ENCODE measurements around the gene CA7.
"Not testable (repeated sequence)": the region's sequence is repeated elsewhere in the genome, so short reads cannot be mapped to it uniquely, and the experiment has no call there.

Gene CA7

DNA sequence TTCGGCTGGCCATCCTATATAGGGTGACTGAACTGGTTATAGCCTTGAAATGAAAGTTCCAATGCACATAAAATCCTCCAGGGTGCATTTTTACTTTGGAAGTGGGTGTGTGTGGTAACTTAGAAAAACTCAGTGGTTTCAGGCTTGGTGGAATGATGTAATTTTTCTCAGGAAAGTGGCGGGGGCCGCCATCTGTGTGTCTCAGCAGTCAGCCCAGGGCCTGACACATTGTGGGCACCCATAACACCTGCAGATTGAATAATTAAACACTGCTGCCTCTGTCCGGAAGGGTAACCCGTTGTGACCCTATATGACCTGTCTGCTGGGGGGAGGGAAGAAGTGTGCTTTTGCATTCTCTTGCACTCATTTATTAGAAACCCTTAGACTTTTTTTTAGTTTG is 33.9 kb downstream of the CA7 start:
- DNase-seq, result no peak

DNA sequence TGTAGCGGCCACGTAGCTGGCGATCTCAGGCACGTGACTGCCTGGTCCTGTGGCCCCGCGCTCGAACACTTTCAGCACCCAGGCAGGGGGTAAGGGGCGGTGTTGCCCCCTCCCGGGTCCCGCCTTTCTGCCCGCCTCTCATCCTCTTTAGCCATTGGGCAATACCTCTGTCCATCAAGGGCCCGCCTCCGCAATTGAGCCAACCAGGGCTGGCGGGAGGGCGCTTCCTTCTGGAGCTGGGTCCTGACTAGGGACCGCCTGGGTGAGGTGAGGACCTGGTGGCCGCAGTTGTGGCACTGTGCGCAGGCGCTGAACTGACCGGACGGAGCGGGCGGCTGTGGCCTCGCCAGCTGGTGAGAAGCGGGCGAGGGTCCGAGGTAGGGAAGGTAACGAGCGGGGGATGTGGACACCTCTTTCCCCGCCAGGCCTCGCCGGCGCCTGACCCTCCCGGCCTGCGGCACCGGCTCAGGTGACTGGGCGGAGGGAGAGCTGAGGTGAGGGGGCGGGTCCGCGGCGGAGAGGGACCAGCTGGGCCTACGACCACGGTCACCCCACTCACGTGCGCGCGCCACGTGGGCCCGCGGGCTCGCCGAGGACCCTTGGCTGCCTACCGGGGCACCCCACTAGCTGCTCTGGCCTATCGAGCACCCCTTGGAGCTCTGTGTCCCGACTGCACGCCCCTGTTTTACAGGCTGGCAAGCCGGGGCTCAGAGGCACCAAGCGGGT is 36.2 kb downstream of the CA7 start, which contains the start of gene PDP2:
Gene PDP2, plus strand, starts transcription at position 228 of the 726 bp plus-strand sequence. CDS start 3,770 bp downstream, outside the sequence.
- DNase-seq, result peak; percentile 84

DNA sequence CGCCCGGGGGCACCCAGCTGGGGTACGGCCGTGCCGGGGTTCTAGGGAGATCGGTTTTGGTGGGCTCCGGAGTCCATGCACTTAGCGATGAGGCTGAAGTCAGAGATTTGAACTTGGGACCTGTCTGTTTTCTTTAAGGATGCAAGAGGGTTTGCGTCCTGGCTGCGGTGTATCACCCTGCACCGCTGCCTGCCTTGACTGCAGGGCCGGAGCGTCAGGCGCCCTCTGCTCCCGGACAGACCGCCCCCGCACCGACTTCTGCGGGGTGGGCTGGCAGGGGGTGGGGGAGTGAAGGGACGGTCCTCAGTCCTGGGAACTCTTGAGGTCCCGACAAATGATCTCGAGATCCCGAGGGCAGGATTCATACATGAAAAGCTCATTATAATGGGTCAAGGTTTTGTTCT is 36.8 kb downstream of the CA7 start:
- no peak for DNase-seq

DNA sequence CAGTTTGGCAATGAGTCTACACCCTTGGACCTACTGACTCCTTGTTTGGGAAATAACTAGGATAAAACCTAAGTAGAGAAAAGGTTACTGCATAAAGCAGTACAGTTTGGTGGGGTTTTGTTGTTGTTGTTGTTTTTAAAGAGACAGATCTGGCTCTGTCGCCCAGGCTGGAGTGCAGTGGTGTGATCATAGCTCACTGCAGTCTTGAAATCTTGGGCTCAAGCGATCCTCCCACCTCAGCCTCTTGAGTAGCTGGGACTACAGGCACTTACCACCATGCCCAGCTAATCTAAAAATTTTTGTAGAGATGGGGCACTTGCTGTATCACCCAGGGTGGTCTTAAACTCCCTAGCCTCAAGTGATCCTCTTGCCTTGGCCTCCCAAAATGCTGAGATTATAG is 37.3 kb downstream of the CA7 start:
- DNase-seq, result no peak

DNA sequence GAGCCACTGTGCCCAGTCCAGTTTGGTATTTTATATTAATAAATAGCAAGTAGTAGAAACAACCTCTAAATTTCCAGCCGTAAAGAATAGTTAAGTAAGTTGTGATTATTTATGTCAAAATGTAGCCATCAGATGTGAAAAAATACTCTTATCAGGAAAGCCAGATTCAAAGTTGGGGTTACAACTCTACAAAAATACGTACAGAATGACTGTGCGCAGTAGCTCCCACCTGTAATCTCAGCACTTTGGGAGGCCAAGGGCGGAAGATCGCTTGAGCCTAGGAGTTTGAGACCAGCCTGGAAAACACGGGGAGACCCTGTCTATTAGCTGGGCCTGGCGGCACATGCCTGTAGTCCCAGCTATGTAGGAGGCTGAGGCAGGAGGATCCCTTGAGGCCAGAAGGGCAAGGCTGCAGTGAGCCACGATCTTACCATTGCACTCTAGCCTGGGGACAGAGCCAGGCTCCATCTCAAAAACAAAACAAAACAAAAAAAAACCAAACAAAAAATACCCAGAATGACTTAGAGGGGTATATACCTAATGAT is 37.8 kb downstream of the CA7 start:
- DNase-seq, result no peak

DNA sequence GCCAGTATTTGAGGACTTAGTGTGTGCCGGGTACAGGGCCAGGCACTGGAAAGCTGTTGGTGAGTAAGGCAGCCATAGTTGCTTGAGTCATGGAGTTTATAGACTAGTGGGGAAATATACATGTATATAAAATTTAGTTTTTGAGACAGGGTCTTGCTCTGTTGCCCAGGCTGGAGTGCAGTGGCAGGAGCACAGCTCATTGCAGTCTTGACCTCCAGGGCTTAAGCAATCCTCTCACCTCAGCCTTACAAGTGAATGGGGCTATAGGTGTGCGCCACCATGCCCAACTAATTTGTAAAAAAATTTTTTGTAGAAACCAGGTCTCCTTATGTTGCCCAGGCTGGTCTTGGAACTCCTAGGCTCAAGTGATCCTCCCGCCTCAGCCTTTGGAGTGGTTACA is 38.5 kb downstream of the CA7 start:
- no peak for DNase-seq

DNA sequence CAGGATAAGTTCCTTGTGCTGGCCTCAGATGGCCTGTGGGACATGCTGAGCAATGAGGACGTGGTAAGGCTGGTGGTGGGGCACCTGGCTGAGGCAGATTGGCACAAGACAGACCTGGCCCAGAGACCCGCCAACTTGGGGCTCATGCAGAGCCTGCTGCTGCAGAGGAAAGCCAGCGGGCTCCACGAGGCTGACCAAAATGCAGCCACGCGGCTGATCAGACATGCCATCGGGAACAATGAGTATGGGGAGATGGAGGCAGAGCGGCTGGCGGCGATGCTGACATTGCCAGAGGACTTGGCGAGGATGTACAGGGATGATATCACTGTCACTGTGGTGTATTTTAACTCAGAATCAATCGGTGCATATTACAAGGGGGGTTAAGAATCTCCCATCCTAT is 41.3 kb downstream of the CA7 start:
- DNase-seq, result no peak

DNA sequence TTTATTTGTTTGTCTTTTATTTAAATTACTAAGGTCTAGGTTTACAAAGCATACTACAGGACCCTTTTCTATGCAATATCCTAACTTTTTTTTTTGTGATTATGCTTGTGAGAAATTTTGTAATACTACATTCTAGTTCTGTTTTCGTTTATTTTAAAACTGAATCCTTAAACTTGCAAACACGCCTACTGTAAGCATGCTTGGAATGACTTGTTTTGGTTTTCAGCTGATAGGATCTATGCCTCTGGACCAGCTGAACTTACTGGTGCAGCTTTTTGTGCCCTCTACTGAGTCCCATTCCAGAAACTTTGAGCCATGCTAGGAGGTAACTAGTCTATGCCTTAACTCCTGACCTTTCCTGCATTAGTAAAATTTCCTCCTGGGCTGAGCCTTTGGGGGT is 42.1 kb downstream of the CA7 start:
- DNase-seq, result no peak

DNA sequence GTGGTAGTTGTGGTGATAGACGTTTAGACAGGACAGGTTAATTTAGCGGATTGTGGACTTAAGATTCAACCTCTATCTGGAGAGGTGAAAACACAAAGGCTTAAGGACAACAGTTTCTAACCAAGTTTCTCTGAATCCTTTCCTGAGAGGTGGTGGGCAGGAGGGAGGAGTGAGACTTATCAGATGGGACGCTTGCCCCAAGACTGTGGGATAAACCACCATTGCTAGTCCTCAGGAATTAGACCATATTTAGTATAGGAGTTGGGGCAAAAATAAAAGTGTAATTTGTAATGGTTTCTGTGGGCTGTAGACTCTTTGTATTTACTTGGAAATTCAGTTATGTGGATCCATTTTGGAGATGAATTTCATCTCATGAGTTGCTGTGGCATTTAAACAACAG is 42.7 kb downstream of the CA7 start:
- DNase-seq, result no peak

DNA sequence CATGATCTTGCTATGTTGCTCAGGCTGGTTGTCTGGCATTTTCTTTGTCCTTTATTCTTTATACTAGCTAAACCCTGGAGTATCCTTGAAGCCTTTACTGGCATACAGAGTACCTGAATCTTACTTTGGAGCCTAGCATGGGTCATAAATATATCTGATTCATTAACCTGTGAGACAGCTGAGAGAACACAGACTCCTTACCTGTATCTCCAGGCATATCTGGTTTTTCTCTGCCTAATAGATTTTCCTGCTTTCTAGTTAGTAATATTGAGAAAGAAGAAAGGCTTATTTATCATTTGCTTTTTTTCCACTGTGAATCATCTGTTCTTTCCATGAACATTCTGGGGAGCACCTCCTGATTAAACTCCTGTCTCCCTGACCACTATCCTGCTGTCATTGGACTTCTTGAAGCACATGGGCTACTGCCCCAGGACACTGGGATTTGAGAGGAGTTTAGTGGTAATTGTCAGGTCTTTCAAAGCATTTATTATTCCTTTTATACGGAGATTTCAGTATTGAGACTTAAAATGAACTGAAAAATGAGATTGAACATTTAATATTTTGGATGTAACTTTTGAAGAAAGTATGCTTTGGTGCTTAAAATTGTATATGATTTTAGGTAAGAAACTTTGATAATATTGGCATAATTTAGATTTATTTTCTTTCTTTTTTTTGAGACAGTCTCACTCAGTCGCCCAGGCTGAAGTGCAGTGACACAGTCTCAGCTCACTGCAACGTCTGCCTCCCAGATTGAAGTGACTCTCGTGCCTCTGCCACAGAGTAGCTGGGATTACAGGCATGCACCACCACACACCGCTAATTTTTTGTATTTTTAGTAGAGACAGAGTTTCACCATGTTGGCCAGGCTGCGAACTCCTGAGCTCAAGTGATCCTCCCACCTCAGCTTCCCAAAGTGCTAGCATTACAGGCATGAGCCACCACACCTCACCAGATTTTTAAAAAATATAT is 44.7 kb downstream of the CA7 start:
- DNase-seq, result no peak

DNA sequence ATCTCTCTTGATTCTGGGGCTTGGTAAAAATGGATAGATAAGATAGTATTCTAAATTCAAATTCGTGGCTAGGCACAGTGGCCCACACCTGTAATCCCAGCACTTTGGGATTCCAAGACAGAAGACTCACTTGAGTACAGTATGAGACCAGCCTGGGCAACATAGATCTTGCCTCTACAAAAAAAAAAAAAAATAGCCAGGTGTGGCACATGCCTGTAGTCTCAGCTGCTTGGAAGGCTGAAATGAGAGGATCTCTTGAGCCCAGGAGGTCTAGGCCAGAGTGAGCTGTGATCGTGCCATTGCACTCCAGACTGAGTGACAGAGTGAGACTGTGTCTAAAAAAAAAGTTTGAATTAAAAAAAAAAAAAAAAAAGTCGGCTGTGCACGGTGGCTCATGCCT is 45.4 kb downstream of the CA7 start:
- DNase-seq, result no peak

DNA sequence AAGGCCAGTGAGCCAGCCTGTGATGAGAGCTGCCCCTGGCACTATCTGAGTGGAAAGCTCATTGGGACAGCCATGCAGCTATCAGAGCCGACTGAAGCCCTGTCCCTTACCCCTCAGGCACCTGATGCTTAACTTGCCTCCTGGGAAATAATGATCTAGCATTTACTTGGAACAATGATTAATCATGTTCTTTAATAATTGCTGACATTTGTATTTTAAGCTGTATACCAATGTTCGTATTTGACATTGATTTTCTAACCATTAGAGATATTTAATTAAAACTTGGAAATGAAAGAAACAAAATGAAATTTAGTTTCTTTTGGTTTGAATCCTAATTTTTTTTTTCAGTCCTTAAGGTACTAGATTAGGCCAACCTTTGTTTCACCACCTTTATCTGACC is 46.6 kb downstream of the CA7 start:
- DNase-seq, result no peak

DNA sequence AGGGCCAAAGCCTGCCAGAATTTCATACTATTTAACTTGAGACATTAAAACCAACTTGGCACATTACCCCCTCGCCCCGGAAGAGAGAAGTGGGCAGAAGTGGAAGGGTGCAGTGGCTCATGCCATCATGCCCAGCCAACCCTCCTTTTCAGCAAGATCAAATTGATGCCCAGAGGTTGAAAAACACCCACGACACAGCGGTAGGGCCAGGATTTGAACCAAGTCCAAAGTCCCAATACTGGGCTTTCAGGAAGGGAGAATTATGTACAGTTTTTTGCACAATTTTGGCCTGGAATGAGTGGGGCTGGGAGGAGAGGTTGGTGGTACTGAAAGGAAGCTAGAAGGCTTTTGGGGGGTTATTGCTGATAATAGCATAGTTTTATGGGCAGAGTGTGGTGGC is 47.1 kb downstream of the CA7 start:
- no peak for DNase-seq

DNA sequence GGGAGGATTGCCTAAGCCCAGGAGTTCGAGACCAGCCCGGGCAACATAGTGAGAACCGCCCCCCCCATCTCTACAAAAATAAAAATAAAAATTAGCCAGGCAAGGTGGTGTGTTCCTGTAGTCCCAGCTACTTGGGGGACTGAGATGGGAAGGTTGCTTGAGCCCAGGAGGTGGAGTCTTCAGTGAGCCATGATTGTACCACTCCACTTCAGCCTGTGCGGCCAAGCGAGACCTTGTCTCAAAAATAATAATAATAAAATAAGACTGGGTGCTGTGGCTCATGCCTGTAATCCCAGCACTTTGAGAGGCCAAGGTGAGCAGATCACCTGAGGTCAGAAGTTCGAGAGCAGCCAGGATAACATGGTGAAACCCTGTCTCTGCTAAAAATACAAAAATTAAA is 47.6 kb downstream of the CA7 start:
- no peak for DNase-seq

DNA sequence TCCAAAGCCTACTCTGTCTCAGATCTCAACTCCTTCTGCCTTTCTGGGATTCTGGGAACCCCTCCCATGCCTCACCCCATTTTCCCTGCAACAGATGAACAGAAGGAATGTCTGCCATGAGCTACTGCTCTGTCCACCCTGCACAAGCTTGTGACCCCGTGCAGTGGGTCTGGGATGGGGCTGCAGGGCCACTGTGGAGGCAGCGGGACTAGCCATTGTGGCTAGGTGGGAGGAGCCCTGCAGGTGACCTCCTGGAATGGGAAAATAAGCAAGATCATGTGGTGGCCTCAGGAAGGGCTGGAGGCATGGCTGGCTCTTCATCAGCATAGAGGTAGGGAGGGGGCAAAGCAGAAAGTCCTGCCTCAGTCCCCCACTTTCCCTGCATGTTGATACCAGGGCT is 49.8 kb downstream of the CA7 start:
- DNase-seq, result no peak

DNA sequence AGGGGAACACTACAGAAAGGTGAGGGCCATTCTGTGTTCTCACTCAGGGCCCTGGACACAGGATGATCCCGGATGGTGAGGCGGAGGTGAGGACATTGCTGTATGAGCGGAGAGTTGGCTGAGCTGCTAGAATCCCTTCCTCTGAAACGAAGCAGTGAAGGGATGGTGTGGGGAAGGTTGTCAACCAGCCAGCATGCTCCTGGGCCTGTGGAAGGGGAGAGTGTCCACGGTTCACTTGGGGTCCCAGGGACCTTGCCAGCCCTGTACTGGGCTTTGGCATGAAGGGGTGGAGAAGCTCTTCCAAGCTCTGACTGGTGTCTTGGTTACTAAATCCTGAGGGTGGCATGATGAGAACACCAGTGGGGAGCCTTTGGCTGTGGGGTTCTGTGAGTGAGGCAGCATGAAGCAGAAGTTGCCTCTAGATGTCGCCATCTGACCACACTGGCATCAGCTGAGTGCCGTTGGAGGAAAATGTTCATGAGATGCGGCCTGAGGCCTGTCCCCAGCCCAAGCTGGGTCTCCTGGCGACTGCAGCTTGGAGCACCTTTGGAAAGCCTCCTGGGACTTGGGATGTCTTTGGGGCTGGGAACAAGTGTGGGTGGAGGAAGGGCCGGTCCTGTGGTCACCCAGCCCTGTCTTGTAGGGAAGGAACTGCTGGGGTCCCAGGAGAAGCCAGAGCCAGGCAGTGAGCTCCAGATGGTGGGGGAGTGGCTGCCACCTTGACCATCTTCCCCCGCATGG is 50.9 kb downstream of the CA7 start:
- peak; percentile 52 for DNase-seq

DNA sequence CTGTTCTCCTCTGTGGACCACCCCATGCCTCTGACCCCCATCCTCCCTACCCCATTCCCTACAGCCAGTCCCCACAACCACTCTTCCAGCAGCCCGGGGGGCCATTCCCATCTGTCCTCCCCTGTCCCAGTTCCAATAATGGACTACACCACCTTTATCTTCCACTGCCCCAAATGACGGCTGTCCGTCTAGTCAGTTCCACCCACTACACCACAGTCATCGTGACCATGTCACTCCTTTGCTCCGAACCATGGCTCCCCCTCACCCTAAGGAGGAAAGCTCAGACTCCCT is 51.4 kb downstream of the CA7 start:
- DNase-seq, result no peak

DNA sequence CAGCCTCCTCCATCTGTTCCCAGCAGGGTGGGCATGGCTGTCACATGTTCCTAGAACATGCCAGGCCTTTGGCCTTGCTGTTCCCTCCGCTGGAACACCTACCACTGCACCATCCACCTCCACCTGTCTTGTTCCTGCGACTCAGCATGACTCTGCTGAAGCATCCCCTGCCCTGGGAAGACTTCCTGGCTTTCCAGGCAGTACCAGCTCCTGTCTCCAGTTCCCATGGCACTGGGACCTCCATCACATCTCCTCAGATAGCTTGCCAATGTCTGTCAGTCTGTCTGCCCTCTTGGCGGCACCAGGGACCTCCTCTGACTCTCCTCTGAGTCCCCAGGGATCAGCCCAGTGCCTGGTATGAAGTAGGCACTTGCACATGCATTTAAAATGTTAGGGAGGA is 51.8 kb downstream of the CA7 start:
- no peak for DNase-seq

DNA sequence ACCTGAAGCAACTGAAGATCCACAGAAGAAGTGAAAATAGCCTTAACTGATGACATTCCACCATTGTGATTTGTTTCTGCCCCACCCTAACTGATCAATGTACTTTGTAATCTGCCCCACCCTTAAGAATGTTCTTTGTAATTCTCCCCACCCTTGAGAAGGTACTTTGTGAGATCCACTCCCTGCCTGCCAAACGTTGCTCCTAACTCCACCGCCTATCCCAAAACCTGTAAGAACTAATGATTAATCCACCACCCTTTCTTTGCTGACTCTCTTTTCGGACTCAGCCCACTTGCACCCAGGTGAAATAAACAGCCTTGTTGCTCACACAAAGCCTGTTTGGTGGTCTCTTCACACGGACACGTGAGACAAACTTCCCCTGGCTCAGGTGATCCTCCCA is 52.5 kb downstream of the CA7 start:
- DNase-seq, result not testable (repeated sequence)

DNA sequence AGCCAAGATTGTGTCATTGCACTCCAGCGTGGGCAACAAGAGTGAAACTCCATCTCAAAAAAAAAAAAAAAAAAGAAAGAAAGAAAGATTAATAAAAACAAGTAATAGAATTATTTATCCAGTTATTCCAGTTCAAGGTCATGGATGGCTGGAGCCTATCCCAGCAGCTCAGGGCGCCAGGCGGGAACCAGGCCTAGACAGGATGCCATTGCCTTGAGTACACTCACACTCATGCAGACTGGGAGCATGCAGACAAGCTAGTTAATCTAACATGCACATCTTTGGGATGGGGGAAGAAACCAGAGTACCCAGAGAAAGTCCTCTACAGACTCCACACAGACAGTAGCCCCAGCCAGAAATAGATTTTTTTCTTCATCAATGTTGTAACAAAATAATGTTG is 54.0 kb downstream of the CA7 start:
- DNase-seq, result no peak

DNA sequence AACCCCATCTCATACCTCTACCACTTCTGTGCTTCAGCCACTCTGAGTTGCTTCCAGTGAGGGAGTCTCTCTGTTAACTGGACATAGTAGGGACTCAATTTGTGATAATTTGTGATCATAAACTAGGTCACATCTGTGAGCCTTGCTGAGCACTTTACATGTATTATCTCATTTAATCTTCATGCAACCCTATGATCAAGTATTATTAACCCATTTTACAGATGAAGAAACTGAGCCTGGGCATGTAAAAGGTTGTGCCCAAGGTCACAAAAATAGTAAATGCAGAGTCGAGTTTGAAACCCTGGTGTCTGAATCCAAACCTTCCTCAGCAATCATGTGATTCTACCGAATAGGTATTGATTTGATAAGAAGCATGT is 54.7 kb downstream of the CA7 start:
- no peak for DNase-seq

DNA sequence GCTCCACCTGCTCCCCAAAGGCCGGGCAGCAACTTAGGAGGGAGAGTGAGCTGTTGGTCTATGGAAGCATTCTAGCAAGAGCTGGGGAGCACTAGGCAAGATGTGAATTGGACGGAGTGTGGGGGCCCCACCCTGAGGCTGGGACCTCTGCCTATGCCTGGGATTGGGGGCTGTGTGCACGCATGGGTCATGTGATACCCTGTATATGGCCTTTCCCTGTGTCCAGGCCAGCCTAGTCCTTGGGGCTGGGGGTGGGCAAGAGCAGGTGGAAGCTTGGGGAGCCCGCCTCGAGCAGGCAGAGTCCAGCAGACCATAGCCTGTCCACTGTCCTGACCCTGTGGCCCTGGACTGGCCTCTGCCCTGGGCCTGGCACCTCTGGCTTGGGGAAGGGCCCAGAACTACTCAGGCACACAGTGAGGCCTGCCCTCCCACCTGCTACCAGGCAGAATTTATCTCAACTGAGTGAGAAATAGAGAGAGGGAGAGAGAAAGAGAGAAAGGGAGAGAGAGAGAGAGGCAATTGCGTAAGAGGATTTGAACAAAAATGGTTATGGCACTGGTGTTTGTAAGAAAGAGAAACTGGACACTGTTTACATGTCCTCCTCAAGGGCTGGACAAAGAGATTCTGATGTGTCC is 55.2 kb downstream of the CA7 start:
- DNase-seq, result no peak

Measured in NCI-H2227 treated with DMSO at 0.1 percent for 48 hours (cell line).